ENCODE data around the gene RPS6KA5. TPM values are rescaled to one million over a fixed set of nuclear protein-coding genes. Genes with fewer than 3 reads are reported as not detected.

The RPS6KA5 gene
- total RNA-seq, 1 experiment from 2014 or later: 3.8 TPM

- no peak for DNase-seq
- Mint-ChIP-seq H3K4me1 (peaks cover 12% of the 10 kb centered on the region in 2 experiments), H3K4me3 (no peak overlapping the region), H3K27me3 (ENCODE audit: low read depth) (no peaks in the 10 kb centered on the region; the same call in 1 of the 2 replicates), H3K27ac (peak overlapping the region in 1 of 3 experiments; percentile 36; a peak in 2 of 7 replicates), H3K9me3 (no peaks in the 10 kb centered on the region), H3K36me3 (ENCODE audit: insufficient read depth in 1 of 3, low read depth in 3 of 3) (no peaks in the 10 kb centered on the region)
- no CpG with 5 or more reads among the region's 8 CpGs for WGBS (ENCODE audit: extremely low coverage, insufficient read length, low lambda C conversion rate)
- Histone ChIP-seq H3K4me2 (ENCODE audit: insufficient read depth, insufficient read length, low read length) (no peak overlapping the region), H3K4ac (ENCODE audit: low read depth, low read length) (no peak overlapping the region), H3K18ac (ENCODE audit: insufficient read length, low read depth, low read length) (no peak overlapping the region), H2BK120ac (ENCODE audit: low read depth, low read length, poor library complexity, severe bottlenecking) (no peak overlapping the region), H3K56ac (ENCODE audit: insufficient read length, low read depth, low read length) (no peak overlapping the region), H4K5ac (ENCODE audit: insufficient read length, low read depth, low read length) (no peak overlapping the region), H4K20me1 (ENCODE audit: control insufficient read depth, insufficient read depth, insufficient read length) (no peaks in the 10 kb centered on the region), H3K23me2 (ENCODE audit: insufficient read length, low read depth, low read length, poor library complexity, severe bottlenecking) (no peaks in the 10 kb centered on the region), H2BK15ac (ENCODE audit: low read depth, low read length) (no peak overlapping the region), H3K14ac (ENCODE audit: insufficient read depth, low read length) (no peak overlapping the region), H3K79me2 (ENCODE audit: insufficient read depth, low read length) (no peaks in the 10 kb centered on the region), H2BK20ac (ENCODE audit: low read depth, low read length, poor library complexity, severe bottlenecking) (no peak overlapping the region), H2AK5ac (ENCODE audit: insufficient read length, low read length) (no peak overlapping the region), H2BK5ac (ENCODE audit: insufficient read length, low read length) (no peak overlapping the region), H3K9me3 (ENCODE audit: control insufficient read depth, low read depth, low read length) (no peaks in the 10 kb centered on the region), H3K4me1 (ENCODE audit: insufficient read depth, low read length) (peaks cover 5% of the 10 kb centered on the region; the same call in 1 of the 2 replicates), H3K27ac (ENCODE audit: insufficient read length, low read depth, low read length) (no peak overlapping the region), H2BK12ac (ENCODE audit: insufficient read length, low read depth, low read length) (no peak overlapping the region), H3K27me3 (ENCODE audit: insufficient read depth, low read length) (no peaks in the 10 kb centered on the region), H2AFZ (ENCODE audit: low read length) (no peak overlapping the region), H3K79me1 (ENCODE audit: insufficient read depth, low read depth, low read length, poor library complexity, severe bottlenecking) (no peaks in the 10 kb centered on the region), H4K8ac (replicated peaks; ENCODE audit: insufficient read length, low read depth, low read length) (no peak overlapping the region), H3K23ac (ENCODE audit: insufficient read length, low read depth, low read length) (no peak overlapping the region), H4K91ac (ENCODE audit: insufficient read length, low read depth, low read length) (no peak overlapping the region), H3K9ac (ENCODE audit: extremely low read depth, insufficient read length, low read length) (no peak overlapping the region), H3T11ph (ENCODE audit: low read length) (no peak overlapping the region)
- TF ChIP-seq, protein P1, sequence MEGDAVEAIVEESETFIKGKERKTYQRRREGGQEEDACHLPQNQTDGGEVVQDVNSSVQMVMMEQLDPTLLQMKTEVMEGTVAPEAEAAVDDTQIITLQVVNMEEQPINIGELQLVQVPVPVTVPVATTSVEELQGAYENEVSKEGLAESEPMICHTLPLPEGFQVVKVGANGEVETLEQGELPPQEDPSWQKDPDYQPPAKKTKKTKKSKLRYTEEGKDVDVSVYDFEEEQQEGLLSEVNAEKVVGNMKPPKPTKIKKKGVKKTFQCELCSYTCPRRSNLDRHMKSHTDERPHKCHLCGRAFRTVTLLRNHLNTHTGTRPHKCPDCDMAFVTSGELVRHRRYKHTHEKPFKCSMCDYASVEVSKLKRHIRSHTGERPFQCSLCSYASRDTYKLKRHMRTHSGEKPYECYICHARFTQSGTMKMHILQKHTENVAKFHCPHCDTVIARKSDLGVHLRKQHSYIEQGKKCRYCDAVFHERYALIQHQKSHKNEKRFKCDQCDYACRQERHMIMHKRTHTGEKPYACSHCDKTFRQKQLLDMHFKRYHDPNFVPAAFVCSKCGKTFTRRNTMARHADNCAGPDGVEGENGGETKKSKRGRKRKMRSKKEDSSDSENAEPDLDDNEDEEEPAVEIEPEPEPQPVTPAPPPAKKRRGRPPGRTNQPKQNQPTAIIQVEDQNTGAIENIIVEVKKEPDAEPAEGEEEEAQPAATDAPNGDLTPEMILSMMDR (conservative IDR thresholded peaks at IDR 0.05): no peak
Measured at GRCh38 chr14:91103116-91103515, 42.7 kb upstream of the RPS6KA5 start.
